IMR-90 (cell line): ENCODE results near the gene PRUNE2. TPM values are rescaled to one million over a fixed set of nuclear protein-coding genes. Genes with fewer than 3 reads are reported as not detected.
"Not testable (repeated sequence)": the region's sequence is repeated elsewhere in the genome, so short reads cannot be mapped to it uniquely, and the experiment has no call there.

Source experiments
- ATAC-seq: fragments of 200-7000 bp; cut with Tn5 transposase; 2 replicates; pipeline ENCODE4 v1.9.1; 2020; ENCODE audit warnings: low read depth, mild to moderate bottlenecking, moderate library complexity
- BruUV-seq: library from RNA; stranded (reverse); fragments of 400-500 nt; replicated peaks from 2 replicates; lab custom pipeline; 2021; lab: Mats Ljungman, UMichigan
- CTCF ChIA-PET: fragments of 300-600 bp; formaldehyde crosslinking; extraction: SDS; loops from one replicate; lab custom pipeline; 2021; ENCODE audit warnings: antibody characterized with exemption; lab: Yijun Ruan, JAX
- POLR2A ChIA-PET: fragments of 300-600 bp; sonication (Branson Sonifier 250); formaldehyde crosslinking; loops from one replicate; lab custom pipeline; 2022; ENCODE audit warnings: antibody characterized with exemption; ENCODE audit not compliant: unreplicated experiment; lab: Charles Lee
- DNase-seq: peaks from one replicate; pipeline ENCODE4 v3.0.0; 2013
- H2AFZ ChIP-seq: replicated peaks from 2 replicates; pipeline ENCODE3; 2013; ENCODE audit warnings: low read length, mild to moderate bottlenecking; ENCODE audit not compliant: poor library complexity
- H2AK5ac ChIP-seq: 2 replicates; pipeline ENCODE4 v1.6.1; 2013; ENCODE audit warnings: low read depth, low read length, inconsistent platforms
- H2AK9ac ChIP-seq: replicated peaks from 2 replicates; pipeline ENCODE3; 2013; ENCODE audit warnings: mild to moderate bottlenecking, low read depth, low read length, moderate library complexity; ENCODE audit not compliant: poor library complexity
- H2BK120ac ChIP-seq: 2 replicates; pipeline ENCODE4 v1.6.1; 2013; ENCODE audit warnings: low read depth, low read length, inconsistent platforms
- H2BK15ac ChIP-seq: 3 replicates; pipeline ENCODE4 v1.6.1; 2013; ENCODE audit warnings: low read depth, low read length, inconsistent platforms
- H2BK20ac ChIP-seq: 2 replicates; pipeline ENCODE4 v1.6.1; 2013; ENCODE audit warnings: low read depth, mild to moderate bottlenecking, inconsistent platforms, low read length, moderate library complexity
- H2BK5ac ChIP-seq: 2 replicates; pipeline ENCODE4 v1.6.1; 2013; ENCODE audit warnings: mild to moderate bottlenecking, low read depth, low read length, inconsistent platforms; ENCODE audit not compliant: poor library complexity, severe bottlenecking
- H3K14ac ChIP-seq: replicated peaks from 2 replicates; pipeline ENCODE4 v1.6.1; 2013; ENCODE audit warnings: low read depth, low read length, inconsistent platforms
- H3K18ac ChIP-seq: 2 replicates; pipeline ENCODE4 v1.6.1; 2013; ENCODE audit warnings: low read depth, low read length, control low read depth
- H3K23ac ChIP-seq: 2 replicates; pipeline ENCODE4 v1.6.1; 2013; ENCODE audit warnings: low read depth, low read length, inconsistent platforms
- H3K27ac ChIP-seq: 2 replicates; pipeline ENCODE4 v1.5.1; 2013; ENCODE audit warnings: mild to moderate bottlenecking, control low read depth, low read length; ENCODE audit not compliant: insufficient read depth
- H3K27me3 ChIP-seq: 2 replicates; pipeline ENCODE4 v1.6.1; 2013; ENCODE audit warnings: low read length; ENCODE audit not compliant: control insufficient read depth, insufficient read depth
- H3K36me3 ChIP-seq: 2 replicates; pipeline ENCODE4 v1.6.1; 2013; ENCODE audit warnings: low read length, mixed read lengths; ENCODE audit not compliant: control insufficient read depth, insufficient read depth
- H3K4ac ChIP-seq: 2 replicates; pipeline ENCODE4 v1.6.1; 2013; ENCODE audit warnings: low read depth, low read length, inconsistent platforms
- H3K4me1 ChIP-seq: 2 replicates; pipeline ENCODE4 v1.6.1; 2013; ENCODE audit warnings: low read length, mixed read lengths; ENCODE audit not compliant: control insufficient read depth, insufficient read depth
- H3K4me2 ChIP-seq: 2 replicates; pipeline ENCODE4 v1.6.1; 2013; ENCODE audit warnings: low read depth, mild to moderate bottlenecking, control low read depth, low read length, moderate library complexity
- H3K4me3 ChIP-seq: 2 replicates; pipeline ENCODE4 v1.5.1; 2013; ENCODE audit warnings: low read depth, mild to moderate bottlenecking, control low read depth, low read length, moderate library complexity; ENCODE audit not compliant: insufficient read depth
- H3K56ac ChIP-seq: 2 replicates; pipeline ENCODE4 v1.6.1; 2013; ENCODE audit warnings: low read length, inconsistent platforms; ENCODE audit not compliant: insufficient read depth; ENCODE audit errors: extremely low read depth
- H3K79me1 ChIP-seq, 2 experiments: 2 replicates each; pipeline ENCODE4 v1.6.1; 2013; ENCODE audit warnings: low read length in 2 of 2, inconsistent platforms in 1 of 2, low read depth in 1 of 2
- H3K9ac ChIP-seq: 2 replicates; pipeline ENCODE4 v1.6.1; 2013; ENCODE audit warnings: low read depth, low read length, control low read depth
- H3K9me1 ChIP-seq: 2 replicates; pipeline ENCODE4 v1.6.1; 2013; ENCODE audit warnings: low read length, inconsistent platforms; ENCODE audit not compliant: insufficient read depth
- H3K9me3 ChIP-seq: 2 replicates; pipeline ENCODE4 v1.6.1; 2013; ENCODE audit warnings: low read length; ENCODE audit not compliant: control insufficient read depth, insufficient read depth
- H4K20me1 ChIP-seq: 2 replicates; pipeline ENCODE4 v1.6.1; 2013; ENCODE audit warnings: low read length, inconsistent platforms; ENCODE audit not compliant: insufficient read depth
- H4K5ac ChIP-seq: 2 replicates; pipeline ENCODE4 v1.6.1; 2013; ENCODE audit warnings: mild to moderate bottlenecking, low read depth, low read length, control low read depth
- H4K8ac ChIP-seq, 2 experiments: 2 replicates each; pipeline ENCODE4 v1.6.1; 2013; ENCODE audit warnings: low read depth in 2 of 2, low read length in 2 of 2, control low read depth in 1 of 2, inconsistent platforms in 1 of 2
- H4K91ac ChIP-seq: 2 replicates; pipeline ENCODE4 v1.6.1; 2013; ENCODE audit warnings: low read depth, low read length, inconsistent platforms; ENCODE audit not compliant: insufficient read depth
- WGBS, 2 experiments: methylation state at CpG; one replicate each; pipeline versions ENCODE4 v1.1.5 to v1.1.7; 2013; ENCODE audit warnings: missing lambda C conversion rate in 2 of 2; ENCODE audit not compliant: insufficient read length in 1 of 2; ENCODE audit errors: extremely low coverage in 2 of 2; 5-methylcytosine and 5-hydroxymethylcytosine counted together
- dilution Hi-C: fragments of 300-500 bp; cut with HindIII; formaldehyde crosslinking; loops from one replicate; pipeline ENCODE4 v1.14.3; 2018; ENCODE audit warnings: low sequenced_read_pairs; ENCODE audit not compliant: unreplicated experiment
- in situ Hi-C: fragments of 300-500 bp; cut with MboI; formaldehyde crosslinking; loops from 3 replicates; pipeline ENCODE4 v1.14.3; 2019; ENCODE audit warnings: low sequenced_read_pairs, inconsistent platforms, mixed read lengths
- intact Hi-C: fragments of 100-400 bp; cut with micrococcal nuclease; formaldehyde crosslinking; loops from 2 replicates; pipeline ENCODE4 v1.10.0; 2022
- polyA plus RNA-seq, 3 experiments: library from polyadenylated mRNA; depleted of rRNA; stranded (reverse); fragments of >200 nt; gene quantifications; 2 replicates each; pipeline ENCODE4 v1.2.3, GENCODE V29; 2012; ENCODE audit warnings: low replicate concordance in 1 of 3
- total RNA-seq: library from RNA; depleted of rRNA; stranded (reverse); fragments of >200 nt; gene quantifications from 2 replicates; pipeline ENCODE4 v1.2.3, GENCODE V29; 2012

PRUNE2 gene
- total and polyA plus RNA-seq, 2 of the 4 experiments (the other 2 are of a cell fraction) = 0.70 to 1.6 TPM

DNA sequence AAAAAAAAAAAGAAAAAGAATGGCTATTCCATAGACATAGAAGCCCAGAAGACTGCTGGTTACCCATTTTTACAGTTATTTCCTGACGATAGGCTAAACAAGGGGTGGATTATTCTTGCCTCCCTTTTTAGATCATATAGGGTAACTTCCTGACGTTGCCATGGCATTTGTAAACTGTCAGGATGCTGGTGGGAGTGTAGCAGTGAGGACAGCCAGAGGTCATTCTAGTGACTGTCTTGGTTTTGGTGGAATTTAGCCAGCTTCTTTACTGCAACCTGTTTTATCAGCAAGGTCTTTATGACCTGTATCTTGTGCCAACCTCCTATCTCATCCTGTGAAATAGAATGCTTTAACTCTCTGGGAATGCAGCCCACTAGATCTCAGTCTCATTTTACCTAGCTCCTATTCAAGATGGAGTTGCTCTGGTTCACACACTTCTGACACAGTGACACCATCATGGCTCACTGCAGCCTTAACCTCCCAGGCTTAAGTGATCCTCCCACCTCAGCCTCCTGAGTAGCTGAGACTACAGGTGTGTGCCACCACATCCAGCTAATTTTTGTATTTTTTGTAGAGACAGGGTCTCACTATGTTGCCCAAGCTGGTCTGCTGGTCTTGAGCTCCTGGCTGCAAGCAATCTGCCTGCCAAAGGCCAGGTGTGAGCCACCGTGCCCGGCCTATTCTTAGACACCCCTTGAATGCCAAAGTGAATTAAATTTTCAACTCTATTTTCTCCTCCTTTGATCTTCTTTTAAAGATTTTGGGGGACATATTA lies 311.8 kb downstream of the PRUNE2 start:
- H2AK9ac ChIP-seq, intact Hi-C loops, H4K91ac ChIP-seq, dilution Hi-C loops, H3K18ac ChIP-seq, H3K36me3 ChIP-seq, H4K5ac ChIP-seq, H4K8ac ChIP-seq, in situ Hi-C loops, H3K4me2 ChIP-seq, POLR2A ChIA-PET, H3K4me1 ChIP-seq, H4K20me1 ChIP-seq, H3K27me3 ChIP-seq, DNase-seq, H2BK20ac ChIP-seq, H3K56ac ChIP-seq, H3K14ac ChIP-seq, H3K27ac ChIP-seq, H3K4ac ChIP-seq, H3K4me3 ChIP-seq, ATAC-seq, H3K9me3 ChIP-seq, H2AK5ac ChIP-seq, H2BK120ac ChIP-seq, H3K9me1 ChIP-seq, H3K79me1 ChIP-seq, H3K9ac ChIP-seq, H2AFZ ChIP-seq, H2BK5ac ChIP-seq, H3K23ac ChIP-seq, H2BK15ac ChIP-seq, BruUV-seq: not testable (repeated sequence)
- WGBS, 2 experiments = no CpG with 5 or more reads among the region's 4 CpGs
- CTCF ChIA-PET = interaction anchor here (0.6 kb wide), 1 partner anchor 1247 kb away, joined by 3 read pairs; no protein-coding TSS in a partner anchor
